Measurements from ENCODE around the gene DVL2. TPM values are rescaled to one million over a fixed set of nuclear protein-coding genes. Genes with fewer than 3 reads are reported as not detected.

DVL2 gene
- 87.7 and 99.7 TPM in 2 replicates for total RNA-seq
- long read RNA-seq, partial matches to known transcripts = 0 of 2 reads
- long read RNA-seq, other reads (novel, unspliced or antisense) = 2 of 2 reads

DNA sequence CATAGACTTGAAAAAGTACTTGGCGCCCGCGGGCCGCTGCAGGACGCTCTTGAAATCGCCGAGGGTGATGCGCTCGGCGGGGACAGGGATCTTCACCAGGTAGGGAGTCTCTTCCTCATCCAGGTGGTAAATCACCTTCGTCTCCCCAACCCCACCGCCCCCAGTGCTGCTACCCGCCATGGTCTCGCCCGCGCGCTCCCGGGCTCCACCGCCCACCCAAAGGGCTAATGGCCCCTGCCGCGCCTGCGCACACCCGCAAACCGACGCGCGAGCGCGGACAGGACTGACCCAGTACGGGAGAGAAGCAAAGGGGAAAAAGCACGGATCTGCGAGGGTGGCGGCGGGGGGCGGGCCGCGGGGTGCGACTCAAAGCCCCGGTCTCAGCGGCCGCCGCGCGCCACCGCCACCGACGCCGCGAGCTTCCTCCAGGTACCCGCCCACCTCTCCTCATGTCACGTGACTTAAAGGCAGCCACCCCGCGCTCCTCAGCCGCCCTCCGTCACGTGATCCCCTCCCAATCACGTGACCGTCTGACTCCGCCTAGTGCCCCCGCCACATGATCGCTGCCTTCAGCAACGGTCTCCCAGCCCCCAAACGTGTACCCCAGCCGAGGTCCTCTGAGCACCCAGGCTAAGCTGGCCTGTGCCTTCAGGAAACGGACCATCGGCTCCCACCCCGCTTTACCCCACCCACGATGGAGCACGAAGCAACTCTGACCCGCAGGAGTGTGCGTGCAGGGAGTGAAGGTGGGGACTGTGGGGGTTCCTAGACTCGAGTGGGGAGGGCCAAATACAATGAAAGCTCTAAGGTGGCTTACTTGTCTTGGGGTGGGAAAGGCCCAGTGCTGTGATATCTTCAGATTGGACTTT, at the start of gene DVL2:
TSS of gene DVL2 (minus strand) at position 435 of the 869 bp plus-strand sequence. CDS start at position 180, 255 bp downstream.
- TF ChIP-seq, protein P1, sequence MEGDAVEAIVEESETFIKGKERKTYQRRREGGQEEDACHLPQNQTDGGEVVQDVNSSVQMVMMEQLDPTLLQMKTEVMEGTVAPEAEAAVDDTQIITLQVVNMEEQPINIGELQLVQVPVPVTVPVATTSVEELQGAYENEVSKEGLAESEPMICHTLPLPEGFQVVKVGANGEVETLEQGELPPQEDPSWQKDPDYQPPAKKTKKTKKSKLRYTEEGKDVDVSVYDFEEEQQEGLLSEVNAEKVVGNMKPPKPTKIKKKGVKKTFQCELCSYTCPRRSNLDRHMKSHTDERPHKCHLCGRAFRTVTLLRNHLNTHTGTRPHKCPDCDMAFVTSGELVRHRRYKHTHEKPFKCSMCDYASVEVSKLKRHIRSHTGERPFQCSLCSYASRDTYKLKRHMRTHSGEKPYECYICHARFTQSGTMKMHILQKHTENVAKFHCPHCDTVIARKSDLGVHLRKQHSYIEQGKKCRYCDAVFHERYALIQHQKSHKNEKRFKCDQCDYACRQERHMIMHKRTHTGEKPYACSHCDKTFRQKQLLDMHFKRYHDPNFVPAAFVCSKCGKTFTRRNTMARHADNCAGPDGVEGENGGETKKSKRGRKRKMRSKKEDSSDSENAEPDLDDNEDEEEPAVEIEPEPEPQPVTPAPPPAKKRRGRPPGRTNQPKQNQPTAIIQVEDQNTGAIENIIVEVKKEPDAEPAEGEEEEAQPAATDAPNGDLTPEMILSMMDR (IDR thresholded peaks at IDR 0.05) = no peak
- peak within 1 kb of the TSS; percentile 95 for H3K4me3 Mint-ChIP-seq (ENCODE audit: unreplicated experiment)
- peak; percentile 98 for DNase-seq (ENCODE audit: extremely low spot score, unreplicated experiment)
- H3K36me3 Mint-ChIP-seq (ENCODE audit: unreplicated experiment) = peaks cover 31% of the 10 kb centered on the region
- no peaks in the 10 kb centered on the region for H3K9me3 Mint-ChIP-seq (ENCODE audit: unreplicated experiment)
- H3K27me3 Mint-ChIP-seq (ENCODE audit: unreplicated experiment) = no peaks in the 10 kb centered on the region
- H3K27ac Mint-ChIP-seq (ENCODE audit: unreplicated experiment) = peak within 1 kb of the TSS; percentile 97
- H3K4me1 Mint-ChIP-seq (ENCODE audit: unreplicated experiment) = peaks cover 50% of the 10 kb centered on the region

DNA sequence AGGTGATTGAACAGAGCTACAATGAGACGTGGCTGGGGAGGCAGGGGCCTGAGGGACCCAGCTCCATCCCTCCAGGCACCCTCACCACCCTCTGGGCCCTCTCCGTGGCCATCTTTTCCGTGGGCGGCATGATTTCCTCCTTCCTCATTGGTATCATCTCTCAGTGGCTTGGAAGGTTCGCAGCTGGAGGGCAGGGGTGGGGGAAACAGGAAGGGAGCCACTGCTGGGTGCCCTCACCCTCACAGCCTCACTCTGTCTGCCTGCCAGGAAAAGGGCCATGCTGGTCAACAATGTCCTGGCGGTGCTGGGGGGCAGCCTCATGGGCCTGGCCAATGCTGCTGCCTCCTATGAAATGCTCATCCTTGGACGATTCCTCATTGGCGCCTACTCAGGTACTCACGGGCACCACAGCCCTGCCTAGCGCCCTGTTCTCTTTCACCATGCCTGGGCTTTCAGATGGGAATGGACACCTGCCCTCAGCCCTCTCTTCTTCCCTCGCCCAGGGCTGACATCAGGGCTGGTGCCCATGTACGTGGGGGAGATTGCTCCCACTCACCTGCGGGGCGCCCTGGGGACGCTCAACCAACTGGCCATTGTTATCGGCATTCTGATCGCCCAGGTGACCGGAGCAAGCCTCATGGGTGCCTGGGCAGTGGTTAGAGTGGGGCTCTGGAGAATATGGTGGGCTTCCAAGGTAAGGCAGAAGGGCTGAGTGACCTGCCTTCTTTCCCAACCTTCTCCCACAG, 49.3 kb upstream of the DVL2 start:
- Mint-ChIP-seq H3K27ac (ENCODE audit: unreplicated experiment) (no peak overlapping the region), H3K9me3 (ENCODE audit: unreplicated experiment) (no peaks in the 10 kb centered on the region), H3K4me1 (ENCODE audit: unreplicated experiment) (peaks cover 21% of the 10 kb centered on the region), H3K27me3 (ENCODE audit: unreplicated experiment) (peaks cover 37% of the 10 kb centered on the region), H3K4me3 (ENCODE audit: unreplicated experiment) (no peak overlapping the region), H3K36me3 (ENCODE audit: unreplicated experiment) (no peaks in the 10 kb centered on the region)
- TF ChIP-seq, protein P1 (IDR thresholded peaks at IDR 0.05) = no peak
- no peak for DNase-seq (ENCODE audit: extremely low spot score, unreplicated experiment)

DNA sequence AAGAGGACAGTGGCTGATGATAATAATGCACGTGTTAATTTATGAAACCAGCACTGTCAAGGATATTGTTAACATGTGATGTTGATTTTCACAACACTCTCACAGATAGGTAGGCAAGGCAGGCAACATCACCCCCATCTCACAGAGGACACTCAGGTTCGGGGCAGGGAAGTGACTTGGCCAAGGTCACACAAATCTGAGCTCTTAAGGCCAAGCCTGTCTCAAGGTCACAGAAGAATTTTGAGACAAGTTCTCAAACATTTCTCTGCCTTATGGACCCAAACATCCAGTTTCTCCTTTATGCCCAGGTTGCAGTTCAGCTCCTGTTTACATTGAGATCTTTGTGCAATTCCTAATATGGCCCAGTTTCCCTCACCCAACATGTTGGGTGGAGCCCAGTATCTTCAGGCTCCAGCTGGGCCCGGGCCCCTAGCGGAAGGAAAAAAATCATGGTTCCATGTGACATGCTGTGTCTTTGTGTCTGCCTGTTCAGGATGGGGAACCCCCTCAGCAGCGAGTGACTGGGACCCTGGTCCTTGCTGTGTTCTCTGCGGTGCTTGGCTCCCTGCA, 48.5 kb upstream of the DVL2 start:
- Mint-ChIP-seq H3K4me1 (ENCODE audit: unreplicated experiment) (peaks cover 21% of the 10 kb centered on the region), H3K27ac (ENCODE audit: unreplicated experiment) (no peak overlapping the region), H3K27me3 (ENCODE audit: unreplicated experiment) (peaks cover 29% of the 10 kb centered on the region), H3K4me3 (ENCODE audit: unreplicated experiment) (peak overlapping the region; percentile 26), H3K36me3 (ENCODE audit: unreplicated experiment) (no peaks in the 10 kb centered on the region), H3K9me3 (ENCODE audit: unreplicated experiment) (no peaks in the 10 kb centered on the region)
- DNase-seq (ENCODE audit: extremely low spot score, unreplicated experiment) = no peak
- TF ChIP-seq, protein P1 (IDR thresholded peaks at IDR 0.05) = no peak

DNA sequence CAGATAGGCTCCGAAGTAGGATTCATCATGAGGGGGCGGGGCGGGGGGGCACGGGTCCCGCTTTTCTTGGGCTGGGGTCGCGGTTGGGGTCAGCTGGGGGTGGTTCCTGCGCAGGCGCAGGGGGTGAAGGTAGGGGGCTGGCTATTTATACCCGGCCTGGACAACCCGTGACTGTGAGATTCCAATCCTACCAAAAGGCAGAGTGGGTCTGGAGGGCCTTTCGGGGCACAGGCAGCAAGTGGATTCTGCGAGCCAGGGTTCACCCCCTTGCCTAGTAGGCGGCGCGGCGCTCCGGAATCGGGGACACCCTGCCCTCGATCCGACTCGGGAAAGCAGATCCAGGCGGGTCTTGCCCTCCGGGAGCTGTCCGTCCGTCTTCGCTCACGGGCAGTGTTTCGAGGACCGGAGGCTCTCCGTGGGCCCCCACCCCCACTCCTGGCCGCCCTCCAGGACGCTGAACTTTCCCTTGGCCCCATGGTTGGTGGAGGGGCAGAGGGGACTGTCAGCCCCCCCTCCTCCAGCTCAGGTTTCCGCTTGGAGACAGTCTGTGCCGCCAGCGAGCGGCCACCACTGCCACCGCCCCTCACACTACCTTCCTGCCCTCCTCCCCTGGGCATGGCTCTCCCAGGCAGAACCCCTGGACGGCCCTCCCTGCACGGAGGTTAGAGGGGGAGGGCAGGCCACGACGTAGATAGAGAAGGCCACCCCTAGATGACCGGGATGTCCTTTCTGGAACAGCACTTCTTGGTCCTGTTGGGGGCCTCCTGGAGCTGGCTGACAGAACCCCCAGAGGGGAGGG, 47.8 kb upstream of the DVL2 start:
- Mint-ChIP-seq H3K4me3 (ENCODE audit: unreplicated experiment) (peak overlapping the region; percentile 76), H3K27ac (ENCODE audit: unreplicated experiment) (no peak overlapping the region), H3K9me3 (ENCODE audit: unreplicated experiment) (no peaks in the 10 kb centered on the region), H3K4me1 (ENCODE audit: unreplicated experiment) (peaks cover 21% of the 10 kb centered on the region), H3K27me3 (ENCODE audit: unreplicated experiment) (peaks cover 24% of the 10 kb centered on the region), H3K36me3 (ENCODE audit: unreplicated experiment) (no peaks in the 10 kb centered on the region)
- DNase-seq (ENCODE audit: extremely low spot score, unreplicated experiment) = no peak
- TF ChIP-seq, protein P1 (IDR thresholded peaks at IDR 0.05) = no peak

Measured in osteocyte (in vitro differentiated cells).